GM23338 (cell line): ENCODE data around the gene AKAP13. TPM values are rescaled to one million over a fixed set of nuclear protein-coding genes. Genes with fewer than 3 reads are reported as not detected.
A peak's percentile ranks its signal among the peaks of the same experiment; 100 is the strongest.

ENCODE experiments used
- ATAC-seq: fragments of 200-7000 bp; cut with Tn5 transposase; 3 replicates; pipeline ENCODE4 v1.9.1; 2020
- DNase-seq: peaks from one replicate; pipeline ENCODE4 v3.0.0-alpha.2; 2015; ENCODE audit warnings: low spot score
- H2AFZ ChIP-seq: fragments of 200-600 bp; sonication (generic); 2 replicates; pipeline ENCODE4 v1.8.0; 2016; ENCODE audit warnings: antibody characterized with exemption, mild to moderate bottlenecking, moderate library complexity
- H3F3A ChIP-seq: fragments of 200-600 bp; sonication (generic); replicated peaks from 2 replicates; pipeline ENCODE4 v1.8.0; 2017; ENCODE audit warnings: antibody characterized with exemption, mixed run types, low read depth
- H3K27ac ChIP-seq: fragments of 200-600 bp; sonication (generic); 2 replicates; pipeline ENCODE4 v1.6.1; 2016; ENCODE audit warnings: low read depth
- H3K27me3 ChIP-seq: fragments of 200-600 bp; sonication (generic); 2 replicates; pipeline ENCODE4 v1.8.0; 2016; ENCODE audit warnings: mild to moderate bottlenecking, mixed run types, moderate library complexity; ENCODE audit not compliant: insufficient read depth
- H3K36me3 ChIP-seq: fragments of 200-600 bp; sonication (generic); 2 replicates; pipeline ENCODE4 v1.8.0; 2016; ENCODE audit warnings: mild to moderate bottlenecking; ENCODE audit not compliant: insufficient read depth
- H3K4me1 ChIP-seq: fragments of 200-600 bp; sonication (generic); 2 replicates; pipeline ENCODE4 v1.8.0; 2016; ENCODE audit warnings: mild to moderate bottlenecking, moderate library complexity; ENCODE audit not compliant: insufficient read depth
- H3K4me2 ChIP-seq: fragments of 200-600 bp; sonication (generic); 2 replicates; pipeline ENCODE4 v1.7.1; 2017; ENCODE audit warnings: mixed run types
- H3K4me3 ChIP-seq: fragments of 200-600 bp; sonication (generic); 2 replicates; pipeline ENCODE4 v1.6.1; 2016; ENCODE audit warnings: mixed run types
- H3K79me2 ChIP-seq: fragments of 200-600 bp; sonication (generic); replicated peaks from 2 replicates; pipeline ENCODE4 v1.8.0; 2017; ENCODE audit warnings: mild to moderate bottlenecking; ENCODE audit not compliant: insufficient read depth
- H3K9me2 ChIP-seq: fragments of 200-600 bp; sonication (generic); 2 replicates; pipeline ENCODE4 v1.8.0; 2017; ENCODE audit not compliant: insufficient read depth
- H4K20me1 ChIP-seq: fragments of 200-600 bp; sonication (generic); replicated peaks from 2 replicates; pipeline ENCODE4 v1.8.0; 2017; ENCODE audit warnings: mild to moderate bottlenecking; ENCODE audit not compliant: insufficient read depth
- H3K27ac Mint-ChIP-seq: 2 replicates; pipeline ENCODE4 v1.8.0; 2020; ENCODE audit warnings: inconsistent platforms, mild to moderate bottlenecking, moderate library complexity, mixed read lengths
- H3K27me3 Mint-ChIP-seq: 3 replicates; pipeline ENCODE4 v1.8.0; 2022; ENCODE audit warnings: low read depth, mild to moderate bottlenecking, moderate library complexity, mixed read lengths, inconsistent platforms; ENCODE audit not compliant: insufficient read depth, poor library complexity
- H3K36me3 Mint-ChIP-seq: 3 replicates; pipeline ENCODE4 v1.8.0; 2021; ENCODE audit warnings: low read depth, mild to moderate bottlenecking, inconsistent platforms, moderate library complexity, mixed read lengths
- H3K4me1 Mint-ChIP-seq: 3 replicates; pipeline ENCODE4 v1.8.0; 2020; ENCODE audit warnings: mild to moderate bottlenecking, inconsistent platforms, mixed read lengths
- H3K4me3 Mint-ChIP-seq: 3 replicates; pipeline ENCODE4 v1.8.0; 2021; ENCODE audit warnings: moderate library complexity, mild to moderate bottlenecking, inconsistent platforms, mixed read lengths
- H3K9me3 Mint-ChIP-seq: 3 replicates; pipeline ENCODE4 v1.8.0; 2020; ENCODE audit warnings: moderate library complexity, mild to moderate bottlenecking, inconsistent platforms, mixed read lengths
- EZH2 ChIP-seq: fragments of 200-600 bp; sonication (generic); IDR thresholded peaks from one replicate; pipeline ENCODE4 v1.8.0; 2017; ENCODE audit warnings: antibody characterized with exemption, mild to moderate bottlenecking, low read depth; ENCODE audit not compliant: unreplicated experiment
- EZH2phosphoT487 ChIP-seq: fragments of 200-600 bp; sonication (generic); IDR thresholded peaks from one replicate; pipeline ENCODE4 v1.8.1; 2018; ENCODE audit warnings: antibody characterized with exemption; ENCODE audit not compliant: unreplicated experiment
- JUNB ChIP-seq: IDR thresholded peaks from one replicate; pipeline ENCODE4 v1.6.1; 2016; ENCODE audit warnings: antibody characterized with exemption; ENCODE audit not compliant: unreplicated experiment
- NANOG ChIP-seq: IDR thresholded peaks from 2 replicates; pipeline ENCODE4 v1.6.1; 2016; ENCODE audit warnings: antibody characterized with exemption, borderline replicate concordance
- POLR2AphosphoS5 ChIP-seq: IDR thresholded peaks from 2 replicates; pipeline ENCODE4 v1.6.1; 2016; ENCODE audit warnings: antibody characterized with exemption, low read depth
- STAT1 ChIP-seq: IDR thresholded peaks from one replicate; pipeline ENCODE4 v1.6.1; 2016; ENCODE audit warnings: antibody characterized with exemption; ENCODE audit not compliant: unreplicated experiment
- ZNF114 ChIP-seq: fragments of 250-450 bp; sonication (Bioruptor Pico); IDR thresholded peaks from 2 replicates; pipeline ENCODE4 v1.5.0; 2020; ENCODE audit warnings: mild to moderate bottlenecking, moderate library complexity
- ZNF331 ChIP-seq: fragments of 250-450 bp; sonication (Bioruptor Pico); IDR thresholded peaks from 2 replicates; pipeline ENCODE4 v1.5.0; 2020; ENCODE audit warnings: low read depth, mild to moderate bottlenecking, moderate library complexity
- polyA plus RNA-seq: library from polyadenylated mRNA; unstranded; fragments of >200 nt; fragmentation: Nextera tagmentation; extraction: Ambion mirVana; gene quantifications from 2 replicates; pipeline ENCODE4 v1.2.1, GENCODE V29; 2016
- total RNA-seq: library from RNA; depleted of rRNA; stranded (reverse); fragments of >200 nt; shearing (Covaris generic); gene quantifications from 2 replicates; pipeline ENCODE4 v1.2.3, GENCODE V29; 2014
- TF ChIP-seq, protein P1 (sequence below): fragments of 250-450 bp; sonication (Bioruptor Pico); IDR thresholded peaks from 2 replicates; pipeline ENCODE4 v1.5.0; 2020; ENCODE audit warnings: mild to moderate bottlenecking, moderate library complexity
- TF ChIP-seq, protein P2 (sequence below), 2 experiments: fragments of 200-600 bp in 1 of 2; sonication (generic) in 1 of 2; conservative IDR thresholded peaks; 2 replicates each; pipeline versions ENCODE4 v1.5.1 to v1.6.1; 2016 to 2017; ENCODE audit warnings: antibody characterized with exemption in 2 of 2, low read depth in 2 of 2, mild to moderate bottlenecking in 2 of 2, moderate library complexity in 1 of 2
- TF ChIP-seq, protein P3 (sequence below): IDR thresholded peaks from one replicate; pipeline ENCODE4 v1.6.1; 2018; ENCODE audit warnings: antibody characterized with exemption; ENCODE audit not compliant: unreplicated experiment

AKAP13 gene
- total and polyA plus RNA-seq, 2 experiments from 2014 or later = 46.2 to 60.7 TPM

DNA sequence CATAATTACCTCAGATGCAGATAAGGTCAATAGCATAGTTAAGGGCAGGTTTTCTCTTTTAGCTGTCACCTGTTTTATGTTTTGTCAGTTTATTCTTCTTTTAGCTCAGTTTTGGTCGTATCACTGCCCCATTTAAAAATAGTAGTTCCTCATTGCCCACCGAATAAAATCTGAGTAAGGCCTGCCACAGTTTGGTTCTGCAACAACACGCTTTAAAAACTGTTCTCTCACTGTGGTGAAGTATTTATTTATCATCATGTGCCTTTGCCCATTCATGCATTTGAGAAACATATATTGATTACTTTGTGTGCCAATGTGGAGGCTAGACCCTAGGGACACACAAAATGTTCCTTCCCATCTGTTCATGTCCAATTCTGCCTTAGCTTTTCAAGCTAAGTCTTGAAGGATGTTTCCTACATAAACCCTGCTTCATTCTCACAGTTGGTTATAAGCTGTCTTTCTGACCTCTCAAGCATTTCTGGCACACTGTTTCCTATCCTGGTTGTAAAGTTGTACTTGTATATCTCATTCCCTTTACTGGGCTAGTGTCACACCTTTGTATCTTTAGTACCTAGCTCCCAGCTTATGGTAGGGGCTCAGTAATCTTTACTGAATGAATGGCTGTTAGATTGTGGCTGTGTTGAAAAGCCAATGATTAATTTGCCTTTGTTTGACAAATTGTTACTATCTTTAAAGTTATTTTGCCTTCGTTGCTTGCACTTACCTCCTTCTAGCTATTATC, 23.9 kb downstream of the AKAP13 start (continued):
- TF ChIP-seq, protein P1, sequence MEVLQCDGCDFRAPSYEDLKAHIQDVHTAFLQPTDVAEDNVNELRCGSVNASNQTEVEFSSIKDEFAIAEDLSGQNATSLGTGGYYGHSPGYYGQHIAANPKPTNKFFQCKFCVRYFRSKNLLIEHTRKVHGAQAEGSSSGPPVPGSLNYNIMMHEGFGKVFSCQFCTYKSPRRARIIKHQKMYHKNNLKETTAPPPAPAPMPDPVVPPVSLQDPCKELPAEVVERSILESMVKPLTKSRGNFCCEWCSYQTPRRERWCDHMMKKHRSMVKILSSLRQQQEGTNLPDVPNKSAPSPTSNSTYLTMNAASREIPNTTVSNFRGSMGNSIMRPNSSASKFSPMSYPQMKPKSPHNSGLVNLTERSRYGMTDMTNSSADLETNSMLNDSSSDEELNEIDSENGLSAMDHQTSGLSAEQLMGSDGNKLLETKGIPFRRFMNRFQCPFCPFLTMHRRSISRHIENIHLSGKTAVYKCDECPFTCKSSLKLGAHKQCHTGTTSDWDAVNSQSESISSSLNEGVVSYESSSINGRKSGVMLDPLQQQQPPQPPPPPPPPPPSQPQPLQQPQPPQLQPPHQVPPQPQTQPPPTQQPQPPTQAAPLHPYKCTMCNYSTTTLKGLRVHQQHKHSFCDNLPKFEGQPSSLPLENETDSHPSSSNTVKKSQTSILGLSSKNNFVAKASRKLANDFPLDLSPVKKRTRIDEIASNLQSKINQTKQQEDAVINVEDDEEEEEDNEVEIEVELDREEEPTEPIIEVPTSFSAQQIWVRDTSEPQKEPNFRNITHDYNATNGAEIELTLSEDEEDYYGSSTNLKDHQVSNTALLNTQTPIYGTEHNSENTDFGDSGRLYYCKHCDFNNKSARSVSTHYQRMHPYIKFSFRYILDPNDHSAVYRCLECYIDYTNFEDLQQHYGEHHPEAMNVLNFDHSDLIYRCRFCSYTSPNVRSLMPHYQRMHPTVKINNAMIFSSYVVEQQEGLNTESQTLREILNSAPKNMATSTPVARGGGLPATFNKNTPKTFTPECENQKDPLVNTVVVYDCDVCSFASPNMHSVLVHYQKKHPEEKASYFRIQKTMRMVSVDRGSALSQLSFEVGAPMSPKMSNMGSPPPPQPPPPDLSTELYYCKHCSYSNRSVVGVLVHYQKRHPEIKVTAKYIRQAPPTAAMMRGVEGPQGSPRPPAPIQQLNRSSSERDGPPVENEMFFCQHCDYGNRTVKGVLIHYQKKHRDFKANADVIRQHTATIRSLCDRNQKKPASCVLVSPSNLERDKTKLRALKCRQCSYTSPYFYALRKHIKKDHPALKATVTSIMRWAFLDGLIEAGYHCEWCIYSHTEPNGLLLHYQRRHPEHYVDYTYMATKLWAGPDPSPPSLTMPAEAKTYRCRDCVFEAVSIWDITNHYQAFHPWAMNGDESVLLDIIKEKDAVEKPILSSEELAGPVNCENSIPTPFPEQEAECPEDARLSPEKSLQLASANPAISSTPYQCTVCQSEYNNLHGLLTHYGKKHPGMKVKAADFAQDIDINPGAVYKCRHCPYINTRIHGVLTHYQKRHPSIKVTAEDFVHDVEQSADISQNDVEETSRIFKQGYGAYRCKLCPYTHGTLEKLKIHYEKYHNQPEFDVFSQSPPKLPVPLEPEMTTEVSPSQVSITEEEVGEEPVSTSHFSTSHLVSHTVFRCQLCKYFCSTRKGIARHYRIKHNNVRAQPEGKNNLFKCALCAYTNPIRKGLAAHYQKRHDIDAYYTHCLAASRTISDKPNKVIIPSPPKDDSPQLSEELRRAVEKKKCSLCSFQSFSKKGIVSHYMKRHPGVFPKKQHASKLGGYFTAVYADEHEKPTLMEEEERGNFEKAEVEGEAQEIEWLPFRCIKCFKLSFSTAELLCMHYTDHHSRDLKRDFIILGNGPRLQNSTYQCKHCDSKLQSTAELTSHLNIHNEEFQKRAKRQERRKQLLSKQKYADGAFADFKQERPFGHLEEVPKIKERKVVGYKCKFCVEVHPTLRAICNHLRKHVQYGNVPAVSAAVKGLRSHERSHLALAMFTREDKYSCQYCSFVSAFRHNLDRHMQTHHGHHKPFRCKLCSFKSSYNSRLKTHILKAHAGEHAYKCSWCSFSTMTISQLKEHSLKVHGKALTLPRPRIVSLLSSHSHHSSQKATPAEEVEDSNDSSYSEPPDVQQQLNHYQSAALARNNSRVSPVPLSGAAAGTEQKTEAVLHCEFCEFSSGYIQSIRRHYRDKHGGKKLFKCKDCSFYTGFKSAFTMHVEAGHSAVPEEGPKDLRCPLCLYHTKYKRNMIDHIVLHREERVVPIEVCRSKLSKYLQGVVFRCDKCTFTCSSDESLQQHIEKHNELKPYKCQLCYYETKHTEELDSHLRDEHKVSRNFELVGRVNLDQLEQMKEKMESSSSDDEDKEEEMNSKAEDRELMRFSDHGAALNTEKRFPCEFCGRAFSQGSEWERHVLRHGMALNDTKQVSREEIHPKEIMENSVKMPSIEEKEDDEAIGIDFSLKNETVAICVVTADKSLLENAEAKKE (CRISPR knock-in tag) = no peak
- no peak for TF ChIP-seq JUNB
- TF ChIP-seq EZH2 = no peak
- TF ChIP-seq STAT1 = no peak

DNA sequence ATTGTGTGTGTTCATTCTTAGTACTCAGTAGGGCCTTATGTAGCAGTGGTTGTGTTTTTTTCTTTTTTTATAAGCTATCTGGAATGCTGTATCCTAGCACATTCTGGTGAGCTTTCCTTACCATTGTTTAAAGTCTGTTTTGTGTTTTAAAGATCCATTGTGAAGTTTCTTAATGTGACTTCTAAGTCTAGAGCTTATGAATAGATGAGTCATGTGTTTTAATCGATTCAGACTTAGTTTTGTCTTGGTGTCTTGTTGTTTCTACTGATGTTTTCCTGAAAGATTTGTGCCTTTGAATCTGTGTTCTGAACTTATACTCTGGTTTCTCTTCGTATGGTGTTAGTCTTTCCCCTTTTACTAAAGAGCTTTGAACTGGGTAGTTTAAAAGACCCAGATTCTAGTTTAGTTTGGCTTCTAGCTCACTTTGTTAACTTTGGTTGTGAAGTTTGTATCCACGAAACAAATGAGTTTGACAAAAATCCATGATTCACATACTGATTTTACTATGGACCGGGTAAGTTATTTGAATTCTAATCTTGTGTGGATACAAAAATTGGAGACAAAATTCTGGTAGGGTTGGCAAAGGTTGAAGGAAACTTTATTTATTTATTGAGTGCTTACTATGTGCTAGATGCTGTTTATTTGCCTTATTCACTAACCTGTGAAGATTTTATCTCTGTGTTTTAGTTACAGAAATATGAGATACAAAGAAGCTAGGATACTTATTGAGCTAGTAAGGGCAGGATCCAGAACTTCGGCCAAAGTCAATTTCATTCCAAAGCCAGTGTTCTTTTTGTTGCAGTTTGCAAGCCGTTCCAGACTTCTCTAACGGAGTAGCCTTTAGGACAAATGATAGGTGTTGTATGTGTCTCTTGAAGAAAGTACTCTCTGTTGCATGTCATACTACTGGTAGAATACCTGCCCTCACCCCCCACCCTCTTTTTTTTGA, 24.8 kb downstream of the AKAP13 start:
- H3K27ac Mint-ChIP-seq = peak overlapping the region; percentile 54
- H3K4me1 Mint-ChIP-seq = peaks cover 44% of the 10 kb centered on the region
- H3K4me3 Mint-ChIP-seq = no peak overlapping the region
- Histone ChIP-seq H3K27ac (no peak overlapping the region), H2AFZ (no peak overlapping the region), H3K4me1 (peaks cover 27% of the 10 kb centered on the region), H3K36me3 (no peaks in the 10 kb centered on the region), H4K20me1 (peaks cover 30% of the 10 kb centered on the region; the same call in 1 of the 2 replicates), H3K9me2 (no peaks in the 10 kb centered on the region), H3K4me3 (no peak overlapping the region), H3K79me2 (peaks cover 100% of the 10 kb centered on the region), H3K4me2 (no peak overlapping the region), H3F3A (no peaks in the 10 kb centered on the region), H3K27me3 (no peaks in the 10 kb centered on the region)
- H3K9me3 Mint-ChIP-seq = no peaks in the 10 kb centered on the region
- no peaks in the 10 kb centered on the region for H3K27me3 Mint-ChIP-seq
- no peak for ATAC-seq
- no peaks in the 10 kb centered on the region for H3K36me3 Mint-ChIP-seq
- no peak for DNase-seq
- TF ChIP-seq EZH2 (no peak), NANOG (no peak), ZNF331 (CRISPR knock-in tag) (no peak), EZH2phosphoT487 (no peak), JUNB (no peak), POLR2AphosphoS5 (no peak), ZNF114 (CRISPR knock-in tag) (no peak)
- TF ChIP-seq, protein P2, sequence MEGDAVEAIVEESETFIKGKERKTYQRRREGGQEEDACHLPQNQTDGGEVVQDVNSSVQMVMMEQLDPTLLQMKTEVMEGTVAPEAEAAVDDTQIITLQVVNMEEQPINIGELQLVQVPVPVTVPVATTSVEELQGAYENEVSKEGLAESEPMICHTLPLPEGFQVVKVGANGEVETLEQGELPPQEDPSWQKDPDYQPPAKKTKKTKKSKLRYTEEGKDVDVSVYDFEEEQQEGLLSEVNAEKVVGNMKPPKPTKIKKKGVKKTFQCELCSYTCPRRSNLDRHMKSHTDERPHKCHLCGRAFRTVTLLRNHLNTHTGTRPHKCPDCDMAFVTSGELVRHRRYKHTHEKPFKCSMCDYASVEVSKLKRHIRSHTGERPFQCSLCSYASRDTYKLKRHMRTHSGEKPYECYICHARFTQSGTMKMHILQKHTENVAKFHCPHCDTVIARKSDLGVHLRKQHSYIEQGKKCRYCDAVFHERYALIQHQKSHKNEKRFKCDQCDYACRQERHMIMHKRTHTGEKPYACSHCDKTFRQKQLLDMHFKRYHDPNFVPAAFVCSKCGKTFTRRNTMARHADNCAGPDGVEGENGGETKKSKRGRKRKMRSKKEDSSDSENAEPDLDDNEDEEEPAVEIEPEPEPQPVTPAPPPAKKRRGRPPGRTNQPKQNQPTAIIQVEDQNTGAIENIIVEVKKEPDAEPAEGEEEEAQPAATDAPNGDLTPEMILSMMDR (conservative IDR thresholded peaks at IDR 0.05; ENCODE audit: low read depth in 2 of 2) = no peak
- TF ChIP-seq, protein P3, sequence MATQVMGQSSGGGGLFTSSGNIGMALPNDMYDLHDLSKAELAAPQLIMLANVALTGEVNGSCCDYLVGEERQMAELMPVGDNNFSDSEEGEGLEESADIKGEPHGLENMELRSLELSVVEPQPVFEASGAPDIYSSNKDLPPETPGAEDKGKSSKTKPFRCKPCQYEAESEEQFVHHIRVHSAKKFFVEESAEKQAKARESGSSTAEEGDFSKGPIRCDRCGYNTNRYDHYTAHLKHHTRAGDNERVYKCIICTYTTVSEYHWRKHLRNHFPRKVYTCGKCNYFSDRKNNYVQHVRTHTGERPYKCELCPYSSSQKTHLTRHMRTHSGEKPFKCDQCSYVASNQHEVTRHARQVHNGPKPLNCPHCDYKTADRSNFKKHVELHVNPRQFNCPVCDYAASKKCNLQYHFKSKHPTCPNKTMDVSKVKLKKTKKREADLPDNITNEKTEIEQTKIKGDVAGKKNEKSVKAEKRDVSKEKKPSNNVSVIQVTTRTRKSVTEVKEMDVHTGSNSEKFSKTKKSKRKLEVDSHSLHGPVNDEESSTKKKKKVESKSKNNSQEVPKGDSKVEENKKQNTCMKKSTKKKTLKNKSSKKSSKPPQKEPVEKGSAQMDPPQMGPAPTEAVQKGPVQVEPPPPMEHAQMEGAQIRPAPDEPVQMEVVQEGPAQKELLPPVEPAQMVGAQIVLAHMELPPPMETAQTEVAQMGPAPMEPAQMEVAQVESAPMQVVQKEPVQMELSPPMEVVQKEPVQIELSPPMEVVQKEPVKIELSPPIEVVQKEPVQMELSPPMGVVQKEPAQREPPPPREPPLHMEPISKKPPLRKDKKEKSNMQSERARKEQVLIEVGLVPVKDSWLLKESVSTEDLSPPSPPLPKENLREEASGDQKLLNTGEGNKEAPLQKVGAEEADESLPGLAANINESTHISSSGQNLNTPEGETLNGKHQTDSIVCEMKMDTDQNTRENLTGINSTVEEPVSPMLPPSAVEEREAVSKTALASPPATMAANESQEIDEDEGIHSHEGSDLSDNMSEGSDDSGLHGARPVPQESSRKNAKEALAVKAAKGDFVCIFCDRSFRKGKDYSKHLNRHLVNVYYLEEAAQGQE = no peak
